Measurements from ENCODE around the gene HS3ST5.
"Not testable (repeated sequence)": the region's sequence is repeated elsewhere in the genome, so short reads cannot be mapped to it uniquely, and the experiment has no call there.

Gene HS3ST5

GRCh38 chr6:114276783-114277182, 66.0 kb downstream of the HS3ST5 start:
- DNase-seq = no peak

- no peak for DNase-seq
These were observed 68.0 kb downstream of the HS3ST5 start for GRCh38 chr6:114274836-114275235.

- DNase-seq = no peak
These were observed 70.2 kb downstream of the HS3ST5 start for GRCh38 chr6:114272582-114272981.

DNA sequence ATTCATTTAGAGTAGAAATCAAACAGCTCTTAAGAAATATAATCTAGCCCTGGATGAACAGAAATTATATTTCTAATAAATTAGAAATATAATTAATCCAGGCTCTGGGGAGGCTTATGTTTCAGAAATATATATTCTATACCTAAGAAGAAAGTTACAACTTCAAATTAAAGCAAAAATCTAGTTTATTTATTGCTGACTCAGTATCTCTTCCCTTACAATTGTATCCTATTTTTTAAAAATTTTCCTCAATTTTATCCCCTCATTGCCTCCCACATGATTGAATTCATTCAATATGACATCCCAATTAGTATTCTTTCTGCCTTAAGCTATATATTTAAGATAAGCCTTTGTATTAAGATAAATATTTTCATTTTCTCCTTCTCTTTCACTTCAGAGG, 71.4 kb downstream of the HS3ST5 start:
- no peak for DNase-seq

GRCh38 chr6:114267897-114268296, 74.9 kb downstream of the HS3ST5 start:
- DNase-seq = no peak

GRCh38 chr6:114260810-114261209, 82.0 kb downstream of the HS3ST5 start:
- no peak for DNase-seq

- DNase-seq = no peak
These were observed 84.4 kb downstream of the HS3ST5 start for GRCh38 chr6:114258376-114258775.

- no peak for DNase-seq
These were observed 89.4 kb downstream of the HS3ST5 start for GRCh38 chr6:114253431-114253830.

DNA sequence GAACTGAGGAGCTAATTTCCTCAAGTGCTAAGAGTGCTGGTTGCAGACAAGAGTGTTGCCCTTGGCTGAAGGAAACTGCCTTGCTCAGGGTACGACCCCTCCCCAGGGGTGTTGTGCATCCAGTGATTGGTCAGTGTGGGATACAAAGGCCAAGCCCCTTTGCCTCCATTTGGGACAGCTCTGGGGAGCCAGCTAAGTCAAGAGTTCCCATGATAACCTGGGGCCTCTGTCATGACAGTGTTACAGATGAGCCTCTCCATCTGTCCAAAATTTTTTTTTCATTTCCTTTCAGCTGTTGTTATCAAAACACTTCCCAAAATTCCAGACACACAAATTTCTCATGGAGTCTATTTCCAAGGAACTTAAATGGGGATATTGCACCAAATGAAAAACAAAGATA, 93.3 kb downstream of the HS3ST5 start:
- DNase-seq = no peak

GRCh38 chr6:114247101-114247500, 95.7 kb downstream of the HS3ST5 start:
- no peak for DNase-seq

DNA sequence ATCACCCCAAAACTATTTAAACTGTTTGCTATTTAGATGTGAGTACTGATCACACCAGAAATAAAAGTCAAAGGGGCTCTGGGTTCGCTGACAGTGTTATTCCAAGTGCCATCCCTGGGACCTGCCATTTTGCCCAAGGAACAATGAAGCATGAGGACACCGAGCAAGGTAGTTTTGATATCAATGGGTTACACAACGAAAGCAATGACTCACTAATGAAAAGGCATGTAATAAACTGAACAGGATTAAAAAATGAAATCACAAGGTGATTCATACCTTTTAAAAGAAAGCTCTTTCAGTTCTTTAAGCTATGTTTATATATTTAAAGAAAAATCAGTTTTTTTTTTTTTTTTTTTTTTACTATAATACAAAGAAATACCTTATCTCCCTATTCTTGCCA, 102.0 kb downstream of the HS3ST5 start:
- DNase-seq = no peak

- no peak for DNase-seq
These were observed 114.1 kb downstream of the HS3ST5 start for GRCh38 chr6:114228675-114229074.

- no peak for DNase-seq
These were observed 114.8 kb downstream of the HS3ST5 start for GRCh38 chr6:114227944-114228468.

DNA sequence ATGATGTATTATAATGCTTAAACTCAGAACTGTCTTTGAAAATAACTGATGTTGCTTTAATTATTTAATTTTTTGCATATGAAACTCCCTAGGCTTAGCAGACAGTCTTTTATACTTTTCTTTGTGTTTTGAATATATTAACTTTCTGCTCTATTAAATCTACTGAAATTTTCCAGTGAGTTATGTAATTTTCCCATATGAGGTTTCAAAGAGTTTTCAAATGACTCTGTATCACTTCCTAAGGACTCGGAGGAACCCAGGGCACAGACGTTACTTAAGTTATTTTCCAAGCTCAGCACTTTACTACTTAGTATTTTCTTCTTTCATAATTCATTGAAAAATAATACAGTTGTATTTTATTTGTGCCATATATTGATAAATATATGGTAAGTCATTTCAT, 122.6 kb downstream of the HS3ST5 start:
- DNase-seq = no peak

DNA sequence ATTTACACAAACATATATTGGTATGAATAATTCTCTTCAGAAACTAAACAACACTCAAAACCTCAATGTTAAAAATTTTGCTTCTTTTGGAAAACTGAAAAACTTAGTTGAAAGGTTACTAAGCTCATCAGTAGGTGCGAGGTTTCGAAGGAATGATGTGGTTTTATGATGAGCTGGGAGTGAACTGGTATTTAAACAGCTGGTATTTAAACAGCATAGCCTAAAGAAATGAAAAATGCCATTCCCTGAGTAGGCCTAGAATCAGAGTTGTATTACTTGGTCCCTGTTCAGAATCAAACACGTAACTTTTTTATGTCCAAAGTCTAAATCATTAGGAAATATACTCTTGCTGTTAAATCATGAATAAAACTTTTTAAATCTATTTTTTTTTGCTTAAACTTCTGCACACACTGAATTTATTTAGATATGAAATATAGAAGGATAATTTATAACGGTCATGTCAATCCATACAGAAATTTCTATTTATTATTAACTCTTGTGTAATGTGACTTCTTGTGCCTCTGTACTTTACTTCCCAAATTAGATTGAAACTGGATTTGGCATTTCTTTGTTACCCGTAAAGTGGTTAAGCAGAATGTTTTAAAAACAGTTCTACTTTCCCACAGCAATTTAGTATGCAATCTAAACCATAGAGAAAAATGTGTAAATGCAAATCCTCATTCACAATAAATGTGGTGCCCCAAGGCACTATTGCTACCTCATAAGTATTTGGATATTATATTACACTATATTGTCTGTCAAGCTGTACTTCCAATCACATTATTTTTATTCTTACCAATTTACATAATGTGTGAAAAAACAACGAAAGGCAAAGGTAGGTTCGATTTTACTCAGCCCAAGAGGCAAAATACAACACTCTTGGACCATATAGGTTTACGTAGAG, 124.1 kb downstream of the HS3ST5 start:
- no peak for DNase-seq

- not testable (repeated sequence) for DNase-seq
These were observed 124.8 kb downstream of the HS3ST5 start for GRCh38 chr6:114217996-114218395.

GRCh38 chr6:114216789-114217467, 125.9 kb downstream of the HS3ST5 start:
- no peak for DNase-seq

DNA sequence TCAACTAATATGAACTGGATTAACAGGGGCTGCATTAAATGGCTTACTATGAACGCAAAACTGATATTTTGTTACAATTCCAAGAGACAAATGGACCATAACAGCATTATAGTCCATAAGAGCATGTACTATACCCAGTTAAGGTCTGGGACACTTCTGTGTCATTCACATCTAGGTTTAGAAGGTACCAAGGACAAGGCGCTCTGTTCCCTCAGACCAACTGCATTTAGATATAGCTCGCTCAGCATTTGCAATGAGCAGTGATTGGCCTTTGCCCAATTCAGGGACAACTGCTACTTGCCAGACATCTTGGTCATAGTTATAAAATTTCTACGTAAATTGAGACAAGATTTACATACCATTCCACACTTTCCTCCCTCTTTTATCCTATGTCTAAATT, 132.4 kb downstream of the HS3ST5 start:
- DNase-seq = no peak

DNA sequence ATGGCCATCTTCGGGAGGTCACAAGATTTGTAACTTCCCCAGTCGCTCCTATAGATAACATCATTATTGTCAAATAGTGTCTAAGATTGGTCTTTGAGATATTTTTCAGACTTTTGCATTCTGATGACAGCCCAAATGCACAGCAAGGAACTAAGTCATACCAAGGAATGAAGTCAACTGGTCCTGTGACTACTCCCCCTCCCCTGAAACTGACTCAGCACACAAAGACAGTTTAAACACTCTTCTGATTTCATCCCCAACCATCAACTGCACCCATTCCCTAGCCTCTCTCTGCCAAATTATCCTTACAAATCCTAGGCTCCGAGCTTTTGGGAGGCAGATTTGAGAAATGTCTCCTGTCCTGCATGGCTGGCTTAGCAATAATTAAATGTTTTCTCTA, 139.4 kb downstream of the HS3ST5 start:
- DNase-seq = no peak

- DNase-seq = no peak
These were observed 140.4 kb downstream of the HS3ST5 start for GRCh38 chr6:114202389-114202788.

DNA sequence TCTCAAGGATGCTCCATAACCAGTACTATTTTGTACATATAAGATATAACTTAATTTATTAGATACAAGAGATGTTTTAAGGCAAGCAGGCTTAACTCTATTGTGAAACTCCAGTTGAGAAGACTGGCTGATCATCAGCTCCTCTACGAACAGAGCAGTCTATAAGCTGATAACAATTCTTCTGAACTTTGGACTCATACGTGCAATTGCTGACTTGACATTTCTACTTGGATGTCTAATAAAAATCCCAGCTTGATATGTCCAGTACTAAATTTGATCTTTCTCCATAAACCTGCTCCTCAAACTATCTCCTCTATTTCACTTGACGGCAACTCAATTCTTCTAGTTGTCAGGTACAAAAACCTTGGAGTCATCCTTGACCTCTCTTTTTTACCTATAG, 141.9 kb downstream of the HS3ST5 start:
- DNase-seq = no peak

- DNase-seq = no peak
These were observed 147.0 kb downstream of the HS3ST5 start for GRCh38 chr6:114195631-114196403.

GRCh38 chr6:114195027-114195365, 147.8 kb downstream of the HS3ST5 start:
- no peak for DNase-seq

All from inflammatory macrophage (primary cell).